K562 (cell line): ENCODE data around the gene PLEKHF1. TPM values are rescaled to one million over a fixed set of nuclear protein-coding genes. Genes with fewer than 3 reads are reported as not detected.

ENCODE experiments used
- BRD9 ChIP-seq: fragments of 450-650 bp; IDR thresholded peaks from 2 replicates; pipeline ENCODE4 v1.6.1; 2018; ENCODE audit warnings: low read depth; ENCODE audit not compliant: partially characterized antibody
- CBX3 ChIP-seq, 2 experiments: IDR thresholded peaks; 1 replicate in 1 of 2; 2 replicates in 1 of 2; pipeline ENCODE4 v1.6.1; 2012; ENCODE audit warnings: inconsistent platforms in 2 of 2, low read length in 2 of 2, borderline replicate concordance in 1 of 2, control low read depth in 1 of 2
- DPF2 ChIP-seq: fragments of 450-650 bp; IDR thresholded peaks from 2 replicates; pipeline ENCODE4 v1.6.1; 2016
- FOXK2 ChIP-seq, 2 experiments: fragments of 450-650 bp; IDR thresholded peaks in 1 of 2; conservative IDR thresholded peaks in 1 of 2; 2 replicates each; pipeline ENCODE4 v1.6.1; 2016; ENCODE audit warnings: low read depth in 2 of 2, mild to moderate bottlenecking in 1 of 2
- JUND ChIP-seq, 2 experiments: IDR thresholded peaks; 2 replicates in 1 of 2; 3 replicates in 1 of 2; pipeline ENCODE4 v1.6.1; 2011; ENCODE audit warnings: borderline replicate concordance in 2 of 2, low read depth in 2 of 2, low read length in 2 of 2, improper control_type of control experiment in 1 of 2, missing biosample characterization in 1 of 2, missing genetic modification characterization in 1 of 2, missing genetic modification reagents in 1 of 2
- MAX ChIP-seq: sonication (generic); formaldehyde crosslinking; IDR thresholded peaks from 2 replicates; pipeline ENCODE4 v1.9.0; 2022; ENCODE audit warnings: mild to moderate bottlenecking, missing genetic modification reagents
- MGA ChIP-seq: fragments of 450-650 bp; IDR thresholded peaks from 2 replicates; pipeline ENCODE4 v1.6.1; 2016; ENCODE audit warnings: mild to moderate bottlenecking, moderate library complexity
- NBN ChIP-seq: fragments of 450-650 bp; IDR thresholded peaks from 2 replicates; pipeline ENCODE4 v1.6.1; 2016; ENCODE audit warnings: low read depth, mild to moderate bottlenecking
- ZNF395 ChIP-seq: fragments of 200-800 bp; sonication (Bioruptor generic); IDR thresholded peaks from 2 replicates; pipeline ENCODE4 v1.6.1; 2017; ENCODE audit warnings: missing genetic modification characterization, missing compliant biosample characterization
- ZNF589 ChIP-seq: fragments of 200-800 bp; sonication (Bioruptor generic); IDR thresholded peaks from 2 replicates; pipeline ENCODE4 v1.6.1; 2016; ENCODE audit warnings: low read depth, missing genetic modification characterization, missing compliant biosample characterization
- ZNF717 ChIP-seq: fragments of 250-450 bp; sonication (Bioruptor Pico); IDR thresholded peaks from 2 replicates; pipeline ENCODE4 v1.5.0; 2021
- ZZZ3 ChIP-seq: fragments of 450-650 bp; IDR thresholded peaks from 2 replicates; pipeline ENCODE4 v1.6.1; 2016; ENCODE audit warnings: antibody characterized with exemption, mild to moderate bottlenecking, moderate library complexity
- polyA plus RNA-seq, 8 experiments: library from polyadenylated mRNA; depleted of rRNA in 4 of 8; stranded (reverse) in 5 of 8; unstranded in 3 of 8; fragments of >200 nt; fragmentation: Nextera tagmentation in 2 of 8; fragmentation: Illumina TruSeq in 1 of 8; extraction: Ambion mirVana in 2 of 8; extraction: Trizol in 1 of 8; gene quantifications; 2 replicates each; pipeline versions ENCODE4 v1.2.1 to v1.2.3, GENCODE V29; 2011 to 2014; ENCODE audit warnings: inconsistent platforms in 1 of 8, missing spikeins in 1 of 8
- total RNA-seq, 7 experiments: library from RNA; depleted of rRNA in 6 of 7; stranded (reverse); fragments of >200 nt in 6 of 7; fragmentation: Illumina TruSeq in 2 of 7; extraction: Trizol in 2 of 7; gene quantifications; 2 replicates each; pipeline versions ENCODE4 v1.2.1 to v1.2.3, GENCODE V29; 2011 to 2021; ENCODE audit warnings: low replicate concordance in 1 of 7

The PLEKHF1 gene
- total and polyA plus RNA-seq, 9 of the 15 experiments (the other 6 are each of a cell fraction or from before 2014, with no cell fraction given) = 0.07 to 13.4 (median 3.9) TPM; not detected in 1

GRCh38 chr19:29660835-29661234 is 4.4 kb upstream of the PLEKHF1 start (continued):
- TF ChIP-seq MAX (CRISPR knock-in tag) = no peak
- TF ChIP-seq JUND (IDR thresholded peaks at IDR 0.05; ENCODE audit: borderline replicate concordance, low read depth, low read length) = peak; percentile 43; the same call in 1 of the 2 replicates
- TF ChIP-seq JUND (tag; IDR thresholded peaks at IDR 0.05; ENCODE audit: borderline replicate concordance, low read depth, low read length) = peak; percentile 48; the same call in 2 of the 3 replicates
- 0 out of 2 replicates have a peak, but pooled peaks have one; percentile 52 for TF ChIP-seq NBN
- peak; percentile 83 for TF ChIP-seq DPF2
- TF ChIP-seq ZNF395 (CRISPR knock-in tag) = 0 out of 2 replicates have a peak, but pooled peaks have one; percentile 57
- TF ChIP-seq ZNF717 (CRISPR knock-in tag) = no peak
- TF ChIP-seq FOXK2 (conservative IDR thresholded peaks at IDR 0.05 in 1 of 2, IDR thresholded peaks at IDR 0.05 in 1 of 2; ENCODE audit: low read depth in 2 of 2) = peak; percentile 81 to 85
- TF ChIP-seq ZZZ3 = no peak
- no peak for TF ChIP-seq CBX3 (IDR thresholded peaks at IDR 0.05; ENCODE audit: borderline replicate concordance in 1 of 2, low read length in 2 of 2)
- TF ChIP-seq BRD9 = no peak
- 0 out of 2 replicates have a peak, but pooled peaks have one; percentile 12 for TF ChIP-seq ZNF589 (CRISPR knock-in tag)
- TF ChIP-seq MGA = peak; percentile 35; the same call in 1 of the 2 replicates
